CD4-positive, alpha-beta T cell treated with Interleukin-4 for 4 hours (primary cell): ENCODE measurements around the gene PLEKHG4B.
"Not testable (repeated sequence)": the region's sequence is repeated elsewhere in the genome, so short reads cannot be mapped to it uniquely, and the experiment has no call there.

ENCODE experiments used
- DNase-seq: peaks from one replicate; pipeline ENCODE4 v3.0.0-alpha.2; 2020

Gene PLEKHG4B

GRCh38 chr5:91556-92263 is at the start of gene PLEKHG4B:
PLEKHG4B (plus strand) TSS chr5:92168; CDS start chr5:92232, 64 bp downstream.
- DNase-seq = no peak

- DNase-seq = no peak
Measured at GRCh38 chr5:42250-42649, 49.7 kb upstream of the PLEKHG4B start.

- DNase-seq = no peak
Measured at GRCh38 chr5:48192-48591, 43.8 kb upstream of the PLEKHG4B start.

- DNase-seq = not testable (repeated sequence)
Measured at GRCh38 chr5:49530-49929, 42.4 kb upstream of the PLEKHG4B start.

- no peak for DNase-seq
Measured at GRCh38 chr5:49953-50544, 41.9 kb upstream of the PLEKHG4B start.

- DNase-seq = no peak
Measured at GRCh38 chr5:50724-51499, 41.1 kb upstream of the PLEKHG4B start.

- no peak for DNase-seq
Measured at GRCh38 chr5:51500-51823, 40.5 kb upstream of the PLEKHG4B start.

- no peak for DNase-seq
Measured at GRCh38 chr5:53381-54174, 38.4 kb upstream of the PLEKHG4B start.

- no peak for DNase-seq
Measured at GRCh38 chr5:54175-54730, 37.7 kb upstream of the PLEKHG4B start.

GRCh38 chr5:54876-55569 is 36.9 kb upstream of the PLEKHG4B start:
- DNase-seq = no peak

GRCh38 chr5:56561-57290 is 35.2 kb upstream of the PLEKHG4B start:
- no peak for DNase-seq

- not testable (repeated sequence) for DNase-seq
Measured at GRCh38 chr5:60250-60649, 31.7 kb upstream of the PLEKHG4B start.

- no peak for DNase-seq
Measured at GRCh38 chr5:70440-70839, 21.5 kb upstream of the PLEKHG4B start.

GRCh38 chr5:72316-73180 is 19.4 kb upstream of the PLEKHG4B start:
- not testable (repeated sequence) for DNase-seq

GRCh38 chr5:73181-73447 is 18.9 kb upstream of the PLEKHG4B start:
- not testable (repeated sequence) for DNase-seq

- DNase-seq = no peak
Measured at GRCh38 chr5:73768-74502, 18.0 kb upstream of the PLEKHG4B start.

GRCh38 chr5:74503-75109 is 17.4 kb upstream of the PLEKHG4B start:
- no peak for DNase-seq

- DNase-seq = no peak
Measured at GRCh38 chr5:75331-76320, 16.3 kb upstream of the PLEKHG4B start.
